B cell (primary cell): ENCODE data around the gene ACO2. TPM values are rescaled to one million over a fixed set of nuclear protein-coding genes. Genes with fewer than 3 reads are reported as not detected.

Source experiments
- ATAC-seq: fragments of 200-7000 bp; cut with Tn5 transposase; one replicate; pipeline ENCODE4 v1.10.0; 2021; ENCODE audit warnings: low read depth, mild to moderate bottlenecking, moderate number of reproducible peaks, moderate library complexity
- CTCF ChIA-PET: fragments of 350-600 bp; sonication (Branson Sonifier 250); formaldehyde crosslinking; loops from one replicate; lab custom pipeline; 2021; ENCODE audit warnings: antibody characterized with exemption, inconsistent platforms; lab: Charles Lee
- POLR2A ChIA-PET: fragments of 350-600 bp; sonication (Branson Sonifier 250); formaldehyde crosslinking; loops from one replicate; lab custom pipeline; 2021; ENCODE audit warnings: antibody characterized with exemption; lab: Charles Lee
- DNase-seq: peaks from one replicate; pipeline ENCODE4 v3.0.0; 2013
- H2AFZ ChIP-seq: 2 replicates; pipeline ENCODE4 v1.6.1; 2012; ENCODE audit warnings: mild to moderate bottlenecking, low read depth, low read length; ENCODE audit not compliant: insufficient read depth, poor library complexity, severe bottlenecking
- H3K27ac ChIP-seq, 2 donors: 1 replicate in 1 of 2; 2 replicates in 1 of 2; pipeline ENCODE4 v1.5.1; 2012 to 2013; ENCODE audit warnings: low read length in 2 of 2, mild to moderate bottlenecking in 2 of 2, moderate library complexity in 1 of 2
- H3K27me3 ChIP-seq, 4 experiments: fragments of 200-600 bp in 1 of 4; sonication (generic) in 1 of 4; replicated peaks in 1 of 4; 1 replicate in 2 of 4; 2 replicates in 2 of 4; pipeline versions ENCODE4 v1.6.1 to v1.7.0; 2013 to 2016; ENCODE audit warnings: low read length in 3 of 4, mild to moderate bottlenecking in 2 of 4, mixed read lengths in 1 of 4, moderate library complexity in 1 of 4; ENCODE audit not compliant: insufficient read depth in 4 of 4, control insufficient read depth in 3 of 4; ENCODE audit errors: control extremely low read depth in 1 of 4
- H3K36me3 ChIP-seq, 2 experiments: replicated peaks in 1 of 2; 1 replicate in 1 of 2; 2 replicates in 1 of 2; pipeline versions ENCODE4 v1.6.1 to v1.7.1; 2013; ENCODE audit warnings: low read length in 1 of 2; ENCODE audit not compliant: insufficient read depth in 2 of 2, control insufficient read depth in 1 of 2; ENCODE audit errors: control extremely low read depth in 1 of 2, extremely low read depth in 1 of 2
- H3K4me1 ChIP-seq, 2 donors: fragments of 200-600 bp in 1 of 2; sonication (generic) in 1 of 2; 1 replicate in 1 of 2; 2 replicates in 1 of 2; pipeline versions ENCODE4 v1.5.1 to v1.6.1; 2013 to 2017; ENCODE audit warnings: low read length in 2 of 2; ENCODE audit not compliant: control insufficient read depth in 2 of 2, insufficient read depth in 2 of 2
- H3K4me2 ChIP-seq: replicated peaks from 2 replicates; pipeline ENCODE3; 2012; ENCODE audit warnings: mild to moderate bottlenecking, low read depth, low read length; ENCODE audit not compliant: poor library complexity, severe bottlenecking
- H3K4me3 ChIP-seq, 5 experiments: fragments of 200-600 bp in 1 of 5; sonication (generic) in 1 of 5; 1 replicate in 3 of 5; 2 replicates in 2 of 5; pipeline versions ENCODE4 v1.5.1 to v1.7.0; 2011 to 2016; ENCODE audit warnings: low read length in 4 of 5, mild to moderate bottlenecking in 4 of 5, low read depth in 2 of 5, control low read depth in 1 of 5, moderate library complexity in 1 of 5; ENCODE audit not compliant: insufficient read depth in 1 of 5; ENCODE audit errors: control extremely low read depth in 1 of 5, extremely low read depth in 1 of 5
- H3K79me2 ChIP-seq: fragments of 200-600 bp; sonication (generic); one replicate; pipeline ENCODE4 v1.6.0; 2016; ENCODE audit warnings: low read length; ENCODE audit not compliant: control insufficient read depth, insufficient read depth
- H3K9ac ChIP-seq: fragments of 200-600 bp; sonication (generic); 2 replicates; pipeline ENCODE4 v1.6.1; 2017; ENCODE audit warnings: mild to moderate bottlenecking, low read length, moderate library complexity
- H3K9me3 ChIP-seq, 3 donors: one replicate each; pipeline versions ENCODE4 v1.6.1 to v1.7.1; 2013; ENCODE audit warnings: low read length in 2 of 3; ENCODE audit not compliant: control insufficient read depth in 2 of 3, insufficient read depth in 1 of 3; ENCODE audit errors: control extremely low read depth in 1 of 3
- H4K20me1 ChIP-seq: 2 replicates; pipeline ENCODE4 v1.6.0; 2012; ENCODE audit warnings: mild to moderate bottlenecking, low read length; ENCODE audit not compliant: insufficient read depth, control insufficient read depth, poor library complexity, severe bottlenecking
- H3K27ac Mint-ChIP-seq: one replicate; pipeline ENCODE4 v1.8.0; 2021; ENCODE audit warnings: mixed read lengths
- H3K27me3 Mint-ChIP-seq: one replicate; pipeline ENCODE4 v1.8.0; 2021; ENCODE audit warnings: mixed read lengths
- H3K4me1 Mint-ChIP-seq: one replicate; pipeline ENCODE4 v1.8.0; 2021; ENCODE audit warnings: mixed read lengths
- H3K4me3 Mint-ChIP-seq: one replicate; pipeline ENCODE4 v1.8.0; 2021; ENCODE audit warnings: mixed read lengths
- H3K9me3 Mint-ChIP-seq: one replicate; pipeline ENCODE4 v1.8.0; 2022; ENCODE audit warnings: mixed read lengths; ENCODE audit not compliant: insufficient read depth
- CTCF ChIP-seq: fragments of 200-600 bp; IDR thresholded peaks from one replicate; pipeline ENCODE4 v1.8.0; 2022; ENCODE audit warnings: antibody characterized with exemption, mild to moderate bottlenecking
- EZH2 ChIP-seq: IDR thresholded peaks from 2 replicates; pipeline ENCODE4 v1.6.1; 2012; ENCODE audit warnings: borderline replicate concordance, low read depth, mild to moderate bottlenecking, moderate library complexity, low read length; ENCODE audit not compliant: insufficient read depth, poor library complexity, severe bottlenecking
- WGBS: methylation state at CpG from one replicate; pipeline ENCODE4 v1.1.5; 2013; ENCODE audit warnings: missing lambda C conversion rate; ENCODE audit not compliant: insufficient coverage; 5-methylcytosine and 5-hydroxymethylcytosine counted together
- intact Hi-C: fragments of 100-400 bp; cut with micrococcal nuclease; formaldehyde crosslinking; loops from one replicate; pipeline ENCODE4 v1.10.0; 2022
- polyA plus RNA-seq: library from polyadenylated mRNA; depleted of rRNA; stranded (reverse); fragments of >200 nt; gene quantifications from 2 replicates; pipeline ENCODE4 v1.2.3, GENCODE V29; 2012
- total RNA-seq, 2 donors: library from RNA; stranded (reverse); fragments of 120-200 nt in 1 of 2; gene quantifications; 1 replicate in 1 of 2; 2 replicates in 1 of 2; pipeline versions ENCODE4 v1.2.3 to v1.2.4, GENCODE V29; 2013 to 2022

The ACO2 gene
- total and polyA plus RNA-seq, 2 donors (not counting 1 experiment from before 2014, with no cell fraction given) = 91.5 to 91.7 TPM

- intact Hi-C loops = no loop called here
- Histone ChIP-seq H3K4me2 (no peak overlapping the region), H3K79me2 (no peaks in the 10 kb centered on the region), H3K27ac (no peak overlapping the region), H3K4me3 (no peak overlapping the region), H3K9me3 (no peaks in the 10 kb centered on the region), H4K20me1 (no peaks in the 10 kb centered on the region), H3K36me3 (no peaks in the 10 kb centered on the region), H2AFZ (no peak overlapping the region), H3K9ac (no peak overlapping the region), H3K27me3 (peaks cover 0 to 24% (median 2%) of the 10 kb centered on the region in 4 experiments), H3K4me1 (no peaks in the 10 kb centered on the region)
- 74% methylated on average over 8 of the region's 8 CpGs for WGBS
- Mint-ChIP-seq H3K27me3 (peaks cover 21% of the 10 kb centered on the region), H3K9me3 (no peaks in the 10 kb centered on the region), H3K4me1 (no peaks in the 10 kb centered on the region), H3K4me3 (no peak overlapping the region), H3K27ac (no peak overlapping the region)
- ATAC-seq (no peak), DNase-seq (no peak)
- TF ChIP-seq CTCF = no peak
- no peak for TF ChIP-seq EZH2
- CTCF ChIA-PET = interaction anchor here (1.0 kb wide), 1 partner anchor 39 kb away, joined by 4 read pairs; no protein-coding TSS in a partner anchor
- POLR2A ChIA-PET = no interaction called here
Measured at GRCh38 chr22:41565403-41566054, 96.6 kb downstream of the ACO2 start.

- WGBS = 73% methylated on average over 2 of the region's 3 CpGs
- Histone ChIP-seq H3K79me2 (no peaks in the 10 kb centered on the region), H3K4me1 (no peaks in the 10 kb centered on the region), H3K4me2 (no peak overlapping the region), H3K9me3 (no peaks in the 10 kb centered on the region), H3K27ac (no peak overlapping the region), H2AFZ (no peak overlapping the region), H3K9ac (no peak overlapping the region), H4K20me1 (no peaks in the 10 kb centered on the region), H3K27me3 (peaks cover 0 to 5% (median 0%) of the 10 kb centered on the region in 4 experiments), H3K36me3 (no peaks in the 10 kb centered on the region), H3K4me3 (no peak overlapping the region)
- intact Hi-C loops = no loop called here
- H3K9me3 Mint-ChIP-seq = no peaks in the 10 kb centered on the region
- no peaks in the 10 kb centered on the region for H3K4me1 Mint-ChIP-seq
- H3K27me3 Mint-ChIP-seq = peaks cover 8% of the 10 kb centered on the region
- H3K4me3 Mint-ChIP-seq = no peak overlapping the region
- ChIA-PET POLR2A (interaction anchor here (0.6 to 1.4 kb wide), 2 partner anchors 11 to 22 kb away, joined by 3 to 7 read pairs; partner anchors contain the start of gene PMM1), CTCF (no interaction called here)
- DNase-seq (no peak), ATAC-seq (no peak)
- no peak overlapping the region for H3K27ac Mint-ChIP-seq
- no peak for TF ChIP-seq EZH2
Measured at GRCh38 chr22:41567512-41567768, 98.5 kb downstream of the ACO2 start.
